ENCODE data around the gene KCNB1. TPM values are rescaled to one million over a fixed set of nuclear protein-coding genes. Genes with fewer than 3 reads are reported as not detected.
"Not testable (repeated sequence)": the region's sequence is repeated elsewhere in the genome, so short reads cannot be mapped to it uniquely, and the experiment has no call there.

KCNB1 gene
- total RNA-seq, 2 donors from 2014 or later: not detected

GRCh38 chr20:49417843-49418555 is 64.5 kb downstream of the KCNB1 start:
- ATAC-seq (replicated peaks in 1 of 2): no peak
- no peak overlapping the region for H3K27ac Mint-ChIP-seq
- peaks cover 47% of the 10 kb centered on the region for H3K27me3 Mint-ChIP-seq (ENCODE audit: low read depth)
- H3K4me1 Mint-ChIP-seq (ENCODE audit: low read depth): no peaks in the 10 kb centered on the region
- no peaks in the 10 kb centered on the region for H3K9me3 Mint-ChIP-seq
- no peak overlapping the region for H3K4me3 Mint-ChIP-seq
- no peaks in the 10 kb centered on the region for H3K36me3 Mint-ChIP-seq (ENCODE audit: insufficient read depth in 2 of 2)
- DNase-seq: no peak

GRCh38 chr20:49415668-49416044 is 66.8 kb downstream of the KCNB1 start:
- no peaks in the 10 kb centered on the region for H3K36me3 Mint-ChIP-seq (ENCODE audit: insufficient read depth in 2 of 2)
- H3K27me3 Mint-ChIP-seq (ENCODE audit: low read depth): peaks cover 55% of the 10 kb centered on the region
- no peak overlapping the region for H3K4me3 Mint-ChIP-seq
- H3K4me1 Mint-ChIP-seq (ENCODE audit: low read depth): no peaks in the 10 kb centered on the region
- ATAC-seq (replicated peaks in 1 of 2): no peak
- no peak for DNase-seq
- no peaks in the 10 kb centered on the region for H3K9me3 Mint-ChIP-seq
- H3K27ac Mint-ChIP-seq: no peak overlapping the region

GRCh38 chr20:49415005-49415667 is 67.3 kb downstream of the KCNB1 start:
- no peak overlapping the region for H3K4me3 Mint-ChIP-seq
- no peaks in the 10 kb centered on the region for H3K9me3 Mint-ChIP-seq
- H3K36me3 Mint-ChIP-seq (ENCODE audit: insufficient read depth in 2 of 2): no peaks in the 10 kb centered on the region
- ATAC-seq (replicated peaks in 1 of 2): no peak
- H3K4me1 Mint-ChIP-seq (ENCODE audit: low read depth): no peaks in the 10 kb centered on the region
- H3K27me3 Mint-ChIP-seq (ENCODE audit: low read depth): peaks cover 55% of the 10 kb centered on the region
- no peak for DNase-seq
- H3K27ac Mint-ChIP-seq: no peak overlapping the region

GRCh38 chr20:49413677-49414076 is 68.8 kb downstream of the KCNB1 start:
- ATAC-seq (replicated peaks in 1 of 2) (no peak), DNase-seq (no peak)
- Mint-ChIP-seq H3K4me1 (ENCODE audit: low read depth) (no peaks in the 10 kb centered on the region), H3K36me3 (ENCODE audit: insufficient read depth in 2 of 2) (no peaks in the 10 kb centered on the region), H3K27me3 (ENCODE audit: low read depth) (peaks cover 48% of the 10 kb centered on the region), H3K9me3 (no peaks in the 10 kb centered on the region), H3K4me3 (no peak overlapping the region), H3K27ac (no peak overlapping the region)

- Mint-ChIP-seq H3K4me1 (ENCODE audit: low read depth) (no peaks in the 10 kb centered on the region), H3K27me3 (ENCODE audit: low read depth) (peaks cover 48% of the 10 kb centered on the region), H3K4me3 (no peak overlapping the region), H3K9me3 (no peaks in the 10 kb centered on the region), H3K27ac (no peak overlapping the region), H3K36me3 (ENCODE audit: insufficient read depth in 2 of 2) (no peaks in the 10 kb centered on the region)
- ATAC-seq (replicated peaks in 1 of 2) (no peak), DNase-seq (no peak)
Measured at GRCh38 chr20:49412953-49413352, 69.5 kb downstream of the KCNB1 start.

GRCh38 chr20:49412254-49412653 is 70.2 kb downstream of the KCNB1 start:
- no peak for DNase-seq

GRCh38 chr20:49411221-49411925 is 71.1 kb downstream of the KCNB1 start:
- H3K36me3 Mint-ChIP-seq (ENCODE audit: insufficient read depth in 2 of 2): no peaks in the 10 kb centered on the region
- no peak overlapping the region for H3K27ac Mint-ChIP-seq
- no peak for DNase-seq
- no peaks in the 10 kb centered on the region for H3K4me1 Mint-ChIP-seq (ENCODE audit: low read depth)
- ATAC-seq (replicated peaks in 1 of 2): no peak
- H3K9me3 Mint-ChIP-seq: no peaks in the 10 kb centered on the region
- peaks cover 32% of the 10 kb centered on the region for H3K27me3 Mint-ChIP-seq (ENCODE audit: low read depth)
- no peak overlapping the region for H3K4me3 Mint-ChIP-seq

More at GRCh38 chr20:49412254-49412653, 70.2 kb downstream of the KCNB1 start:
- no peaks in the 10 kb centered on the region for H3K9me3 Mint-ChIP-seq
- ATAC-seq (replicated peaks in 1 of 2): no peak
- H3K4me3 Mint-ChIP-seq: no peak overlapping the region
- no peaks in the 10 kb centered on the region for H3K36me3 Mint-ChIP-seq (ENCODE audit: insufficient read depth in 2 of 2)
- peaks cover 41% of the 10 kb centered on the region for H3K27me3 Mint-ChIP-seq (ENCODE audit: low read depth)
- H3K27ac Mint-ChIP-seq: no peak overlapping the region
- no peaks in the 10 kb centered on the region for H3K4me1 Mint-ChIP-seq (ENCODE audit: low read depth)

- peaks cover 25% of the 10 kb centered on the region for H3K27me3 Mint-ChIP-seq (ENCODE audit: low read depth)
- not testable (repeated sequence) for H3K4me3 Mint-ChIP-seq; H3K4me1 Mint-ChIP-seq (ENCODE audit: low read depth); H3K27ac Mint-ChIP-seq; H3K9me3 Mint-ChIP-seq; DNase-seq; ATAC-seq (replicated peaks in 1 of 2); H3K36me3 Mint-ChIP-seq (ENCODE audit: insufficient read depth in 2 of 2)
Measured at GRCh38 chr20:49409975-49410621, 72.4 kb downstream of the KCNB1 start.

GRCh38 chr20:49409302-49409974 is 73.0 kb downstream of the KCNB1 start:
- ATAC-seq (replicated peaks in 1 of 2) (no peak), DNase-seq (no peak)
- Mint-ChIP-seq H3K36me3 (ENCODE audit: insufficient read depth in 2 of 2) (no peaks in the 10 kb centered on the region), H3K4me1 (ENCODE audit: low read depth) (no peaks in the 10 kb centered on the region), H3K27me3 (ENCODE audit: low read depth) (peaks cover 22% of the 10 kb centered on the region), H3K4me3 (no peak overlapping the region), H3K27ac (no peak overlapping the region), H3K9me3 (no peaks in the 10 kb centered on the region)

GRCh38 chr20:49408509-49409104 is 73.9 kb downstream of the KCNB1 start:
- Mint-ChIP-seq H3K27ac (no peak overlapping the region), H3K4me3 (no peak overlapping the region), H3K4me1 (ENCODE audit: low read depth) (no peaks in the 10 kb centered on the region), H3K9me3 (no peaks in the 10 kb centered on the region), H3K36me3 (ENCODE audit: insufficient read depth in 2 of 2) (no peaks in the 10 kb centered on the region), H3K27me3 (ENCODE audit: low read depth) (peaks cover 17% of the 10 kb centered on the region)
- no peak for DNase-seq
- ATAC-seq (replicated peaks in 1 of 2): no peak

GRCh38 chr20:49406666-49407065 is 75.8 kb downstream of the KCNB1 start:
- Mint-ChIP-seq H3K27me3 (ENCODE audit: low read depth) (peaks cover 16% of the 10 kb centered on the region), H3K4me3 (no peak overlapping the region), H3K27ac (no peak overlapping the region), H3K4me1 (ENCODE audit: low read depth) (no peaks in the 10 kb centered on the region), H3K36me3 (ENCODE audit: insufficient read depth in 2 of 2) (no peaks in the 10 kb centered on the region), H3K9me3 (no peaks in the 10 kb centered on the region)
- DNase-seq (no peak), ATAC-seq (replicated peaks in 1 of 2) (no peak)

- Mint-ChIP-seq H3K4me1 (ENCODE audit: low read depth) (no peaks in the 10 kb centered on the region), H3K9me3 (no peaks in the 10 kb centered on the region), H3K36me3 (ENCODE audit: insufficient read depth in 2 of 2) (no peaks in the 10 kb centered on the region), H3K4me3 (no peak overlapping the region), H3K27ac (no peak overlapping the region), H3K27me3 (ENCODE audit: low read depth) (peaks cover 16% of the 10 kb centered on the region)
- ATAC-seq (replicated peaks in 1 of 2): no peak
- DNase-seq: no peak
Measured at GRCh38 chr20:49405696-49406095, 76.8 kb downstream of the KCNB1 start.
